ENCODE results near the gene KRTAP5-11. TPM values are rescaled to one million over a fixed set of nuclear protein-coding genes. Genes with fewer than 3 reads are reported as not detected.

Gene KRTAP5-11
- total and polyA plus RNA-seq, 2 donors (not counting 3 experiments of a cell fraction or from before 2014, with no cell fraction given), result not detected

DNA sequence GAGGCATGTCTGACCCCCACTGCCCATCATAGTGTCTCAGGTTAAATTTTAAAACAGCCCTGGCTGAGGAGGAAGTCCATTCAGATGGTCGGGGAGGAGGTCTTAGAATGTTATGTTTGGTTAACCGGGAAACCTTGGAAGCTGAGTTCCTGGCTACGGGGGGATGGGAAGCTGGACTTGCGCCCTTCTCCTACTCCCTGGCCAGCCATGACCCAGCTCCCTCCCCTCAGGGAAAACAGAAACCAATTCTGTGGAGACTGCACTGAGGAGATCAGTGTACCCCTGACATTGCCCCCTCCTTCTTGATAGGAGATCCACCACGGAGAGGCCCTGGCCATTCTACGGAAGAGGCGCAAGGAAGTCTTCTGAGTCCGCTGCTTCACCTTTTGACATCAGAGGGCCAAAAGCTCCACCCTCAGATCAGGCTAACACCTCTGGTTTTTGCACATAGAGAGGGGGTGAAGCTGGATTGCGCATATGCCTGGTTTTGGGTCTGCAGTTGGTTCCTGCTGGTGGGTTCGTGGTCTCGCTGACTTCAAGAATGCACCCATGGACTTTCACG, 37.2 kb downstream of the KRTAP5-11 start:
- Histone ChIP-seq H3K4me2 (ENCODE audit: insufficient read depth, low read length) (no peak overlapping the region), H3K4me3 (replicated peaks in 1 of 3; ENCODE audit: insufficient read depth in 1 of 3, low read depth in 1 of 3, low read length in 3 of 3) (no peak overlapping the region), H3K79me2 (ENCODE audit: control insufficient read depth, insufficient read depth, low read length) (no peaks in the 10 kb centered on the region), H3K27me3 (ENCODE audit: control insufficient read depth in 2 of 2, insufficient read depth in 2 of 2, low read length in 2 of 2) (no peaks in the 10 kb centered on the region), H3K27ac (ENCODE audit: insufficient read depth, low read depth, low read length) (no peak overlapping the region), H2AFZ (ENCODE audit: low read depth, low read length) (no peak overlapping the region), H3K9me1 (replicated peaks; ENCODE audit: control insufficient read depth, extremely low read depth, insufficient read depth, low read length) (no peaks in the 10 kb centered on the region), H3K9me3 (replicated peaks; ENCODE audit: control insufficient read depth, insufficient read depth, low read length) (no peaks in the 10 kb centered on the region), H4K20me1 (replicated peaks; ENCODE audit: control insufficient read depth, extremely low read depth, insufficient read depth, low read length) (no peaks in the 10 kb centered on the region), H3K9ac (replicated peaks; ENCODE audit: extremely low read depth, insufficient read depth, low read length) (no peak overlapping the region), H3K36me3 (ENCODE audit: control insufficient read depth in 2 of 2, extremely low read depth in 1 of 2, insufficient read depth in 2 of 2, low read length in 2 of 2) (no peaks in the 10 kb centered on the region), H3K4me1 (ENCODE audit: control insufficient read depth, extremely low read depth, insufficient read depth, low read length) (no peaks in the 10 kb centered on the region)
- TF ChIP-seq FOS (IDR thresholded peaks at IDR 0.05; ENCODE audit: borderline replicate concordance, insufficient read depth, low read length), result no peak
- TF ChIP-seq EZH2 (IDR thresholded peaks at IDR 0.05; ENCODE audit: borderline replicate concordance, low read depth, low read length, severe bottlenecking), result no peak
- TF ChIP-seq JUN (IDR thresholded peaks at IDR 0.05; ENCODE audit: borderline replicate concordance, insufficient read depth, insufficient read length, low read depth), result no peak
- no peak for TF ChIP-seq POLR2AphosphoS5 (IDR thresholded peaks at IDR 0.05; ENCODE audit: insufficient read depth, low read depth, low read length)
- intact Hi-C loops (cut with micrococcal nuclease) (no loop called here), dilution Hi-C loops (cut with MboI; ENCODE audit: extremely low pct_ligation_motif_present, low sequenced_read_pairs) (no loop called here)
- no peak for FAIRE-seq
- ChIA-PET CTCF (no interaction called here), POLR2A (no interaction called here)
- BruUV-seq (replicated peaks), result no TSS peak
- no peak for DNase-seq (ENCODE audit: low read depth, low spot score)

DNA sequence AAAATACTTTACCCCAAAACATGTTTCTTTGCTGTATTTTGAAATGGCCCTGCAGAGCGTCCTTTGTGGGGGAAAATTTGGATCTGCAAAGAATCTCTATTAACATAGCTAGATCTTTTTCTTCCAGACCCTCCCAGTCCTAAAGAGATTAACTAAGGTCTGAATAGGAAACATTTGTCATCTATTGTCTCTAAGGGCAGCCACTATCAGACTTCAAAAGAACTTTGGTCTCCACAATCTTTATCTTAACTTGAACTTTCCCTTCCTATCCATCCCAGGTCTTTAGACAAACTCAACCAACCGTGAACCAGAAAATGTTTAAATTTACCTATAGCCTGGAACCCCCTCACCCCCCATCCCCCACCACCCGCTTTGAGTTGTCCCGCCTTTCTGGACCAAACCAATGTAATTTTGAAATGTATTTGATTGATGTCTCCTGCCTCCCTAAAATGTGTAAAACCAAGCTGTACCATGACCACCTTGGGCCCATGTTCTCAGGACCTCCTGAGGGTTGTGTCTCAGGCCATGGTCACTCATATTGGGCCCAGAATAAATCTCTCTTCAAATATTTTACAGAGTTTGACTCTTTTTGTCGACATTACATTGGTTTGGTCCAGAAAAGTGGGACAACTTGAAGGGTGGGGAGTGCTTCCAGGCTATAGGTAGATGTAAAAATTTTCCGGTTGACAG, 38.0 kb downstream of the KRTAP5-11 start:
- CTCF ChIA-PET, result no interaction called here
- dilution Hi-C loops (cut with MboI; ENCODE audit: extremely low pct_ligation_motif_present, low sequenced_read_pairs), result no loop called here

More for the DNA sequence above, 38.0 kb downstream of the KRTAP5-11 start:
- no peaks in the 10 kb centered on the region for H3K27me3 ChIP-seq (ENCODE audit: control insufficient read depth in 2 of 2, insufficient read depth in 2 of 2, low read length in 2 of 2)
- no peaks in the 10 kb centered on the region for H3K36me3 ChIP-seq (ENCODE audit: control insufficient read depth in 2 of 2, extremely low read depth in 1 of 2, insufficient read depth in 2 of 2, low read length in 2 of 2)
- H2AFZ ChIP-seq (ENCODE audit: low read depth, low read length), result no peak overlapping the region
- no peaks in the 10 kb centered on the region for H3K4me1 ChIP-seq (ENCODE audit: control insufficient read depth, extremely low read depth, insufficient read depth, low read length)
- H3K9ac ChIP-seq (replicated peaks; ENCODE audit: extremely low read depth, insufficient read depth, low read length), result no peak overlapping the region
- no peak for TF ChIP-seq EZH2 (IDR thresholded peaks at IDR 0.05; ENCODE audit: borderline replicate concordance, low read depth, low read length, severe bottlenecking)
- intact Hi-C loops (cut with micrococcal nuclease), result no loop called here
- DNase-seq (ENCODE audit: low read depth, low spot score) (no peak), FAIRE-seq (peak; percentile 43)
- no peaks in the 10 kb centered on the region for H3K9me3 ChIP-seq (replicated peaks; ENCODE audit: control insufficient read depth, insufficient read depth, low read length)
- H3K79me2 ChIP-seq (ENCODE audit: control insufficient read depth, insufficient read depth, low read length), result no peaks in the 10 kb centered on the region
- POLR2A ChIA-PET, result no interaction called here
- H3K4me2 ChIP-seq (ENCODE audit: insufficient read depth, low read length), result no peak overlapping the region
- H3K4me3 ChIP-seq (replicated peaks in 1 of 3; ENCODE audit: insufficient read depth in 1 of 3, low read depth in 1 of 3, low read length in 3 of 3), result no peak overlapping the region
- no peak overlapping the region for H3K27ac ChIP-seq (ENCODE audit: insufficient read depth, low read depth, low read length)
- no peaks in the 10 kb centered on the region for H3K9me1 ChIP-seq (replicated peaks; ENCODE audit: control insufficient read depth, extremely low read depth, insufficient read depth, low read length)
- no TSS peak for BruUV-seq (replicated peaks)
- H4K20me1 ChIP-seq (replicated peaks; ENCODE audit: control insufficient read depth, extremely low read depth, insufficient read depth, low read length), result no peaks in the 10 kb centered on the region
